Tibial nerve (tissue), 4 donors: ENCODE results near the gene CRHR2.

ENCODE experiments used
- EP300 ChIP-seq, 2 donors: sonication (generic); formaldehyde crosslinking; IDR thresholded peaks; one replicate each; pipeline ENCODE4 v1.6.1; 2017; ENCODE audit warnings: antibody characterized with exemption in 2 of 2, mild to moderate bottlenecking in 1 of 2
- TF ChIP-seq, protein P1 (sequence below), 5 experiments: fragments of 200-600 bp in 3 of 5; fragments of 450-650 bp in 2 of 5; sonication (generic) in 3 of 5; IDR thresholded peaks; one replicate each; pipeline ENCODE4 v1.5.1; 2016 to 2019; ENCODE audit warnings: antibody characterized with exemption in 5 of 5, mild to moderate bottlenecking in 3 of 5, moderate library complexity in 2 of 5

DNA sequence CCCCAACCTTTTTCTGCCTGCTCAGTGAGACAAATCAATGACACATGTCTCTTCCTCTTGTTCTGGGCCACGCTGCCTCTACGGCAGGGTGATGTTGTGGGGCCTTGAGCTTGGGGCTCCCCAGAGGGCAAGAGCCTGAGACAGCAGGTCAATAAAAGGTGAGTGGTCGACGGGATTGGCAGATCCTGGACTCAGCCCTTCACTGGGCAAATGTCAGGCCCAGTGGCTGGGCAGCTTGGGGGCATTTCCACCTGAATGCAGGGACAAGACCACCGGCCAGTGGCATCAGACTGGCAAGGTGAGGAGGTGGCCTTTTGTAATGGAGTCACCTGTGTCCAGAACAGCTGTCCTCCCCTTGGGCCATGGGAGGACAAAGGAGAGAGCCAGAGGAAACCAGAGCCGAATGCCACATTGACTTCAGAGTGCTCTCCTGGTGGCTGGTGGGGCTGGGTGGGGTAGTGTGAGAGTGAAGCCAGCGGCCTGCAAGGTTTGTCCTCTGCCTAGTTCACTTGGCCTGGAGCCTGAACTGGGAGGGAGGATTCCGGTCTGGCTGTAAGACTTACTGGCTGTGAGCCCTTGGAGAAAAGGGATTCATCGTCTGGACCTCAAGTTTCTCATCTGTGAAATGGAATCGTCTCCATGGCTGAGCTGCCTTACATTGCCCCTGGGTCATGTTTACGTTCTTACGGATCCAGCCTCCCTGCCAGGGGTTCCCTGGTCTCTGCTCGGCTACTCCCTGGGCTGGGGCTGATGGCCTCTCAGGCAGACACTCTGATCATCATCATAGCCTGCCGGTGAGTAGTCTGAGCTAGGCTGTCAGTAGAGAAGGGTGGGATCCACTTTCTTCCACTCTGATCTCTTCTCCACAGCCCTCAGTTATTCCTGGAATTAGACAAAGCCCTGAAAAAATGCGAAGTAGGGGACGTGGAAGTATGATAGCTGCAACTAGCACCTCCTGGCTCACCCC is 25.4 kb upstream of the CRHR2 start:
- TF ChIP-seq, protein P1, sequence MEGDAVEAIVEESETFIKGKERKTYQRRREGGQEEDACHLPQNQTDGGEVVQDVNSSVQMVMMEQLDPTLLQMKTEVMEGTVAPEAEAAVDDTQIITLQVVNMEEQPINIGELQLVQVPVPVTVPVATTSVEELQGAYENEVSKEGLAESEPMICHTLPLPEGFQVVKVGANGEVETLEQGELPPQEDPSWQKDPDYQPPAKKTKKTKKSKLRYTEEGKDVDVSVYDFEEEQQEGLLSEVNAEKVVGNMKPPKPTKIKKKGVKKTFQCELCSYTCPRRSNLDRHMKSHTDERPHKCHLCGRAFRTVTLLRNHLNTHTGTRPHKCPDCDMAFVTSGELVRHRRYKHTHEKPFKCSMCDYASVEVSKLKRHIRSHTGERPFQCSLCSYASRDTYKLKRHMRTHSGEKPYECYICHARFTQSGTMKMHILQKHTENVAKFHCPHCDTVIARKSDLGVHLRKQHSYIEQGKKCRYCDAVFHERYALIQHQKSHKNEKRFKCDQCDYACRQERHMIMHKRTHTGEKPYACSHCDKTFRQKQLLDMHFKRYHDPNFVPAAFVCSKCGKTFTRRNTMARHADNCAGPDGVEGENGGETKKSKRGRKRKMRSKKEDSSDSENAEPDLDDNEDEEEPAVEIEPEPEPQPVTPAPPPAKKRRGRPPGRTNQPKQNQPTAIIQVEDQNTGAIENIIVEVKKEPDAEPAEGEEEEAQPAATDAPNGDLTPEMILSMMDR (IDR thresholded peaks at IDR 0.05): no peak
- TF ChIP-seq EP300 (IDR thresholded peaks at IDR 0.05): no peak
